Stimulated activated CD4-positive, alpha-beta T cell treated with anti-CD3 and anti-CD28 coated beads, Interleukin-1b, Interleukin-23, amount 100 ng/mL, for 4 hours (primary cell): ENCODE data around the gene ESRP2.

ENCODE experiments used
- DNase-seq, 2 donors: peaks; one replicate each; pipeline ENCODE4 v3.0.0-alpha.2; 2020; ENCODE audit warnings: low read depth in 2 of 2

The ESRP2 gene

DNA sequence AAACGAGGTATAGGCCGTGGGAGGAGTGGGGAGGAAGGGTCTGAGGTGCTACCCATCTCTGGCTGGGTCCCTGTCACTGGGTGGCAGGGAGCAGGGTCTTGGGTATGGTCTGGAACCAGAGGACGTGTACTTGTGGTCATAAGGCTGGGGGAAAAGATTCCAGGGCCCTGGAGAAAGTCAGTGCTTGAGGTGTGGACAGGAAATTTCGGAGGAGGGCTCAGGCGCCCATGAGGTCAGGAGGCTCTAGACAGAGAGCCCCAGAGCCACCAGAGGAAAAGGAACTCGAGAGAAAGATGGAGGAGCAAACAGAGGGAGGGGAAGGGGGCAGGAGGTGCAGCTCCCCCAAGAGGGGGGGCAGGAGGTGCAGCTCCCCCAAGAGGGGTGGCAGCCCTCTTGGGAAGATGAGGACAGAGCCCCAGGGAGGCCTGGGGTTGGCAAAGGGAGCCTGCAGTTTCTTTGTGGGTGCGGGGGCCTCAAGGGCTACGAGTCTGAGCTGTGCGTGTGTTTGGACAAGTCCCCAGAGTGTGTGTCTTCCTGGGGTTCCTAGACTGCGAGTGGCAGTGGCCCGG, 27.7 kb upstream of the ESRP2 start:
- DNase-seq = no peak

DNA sequence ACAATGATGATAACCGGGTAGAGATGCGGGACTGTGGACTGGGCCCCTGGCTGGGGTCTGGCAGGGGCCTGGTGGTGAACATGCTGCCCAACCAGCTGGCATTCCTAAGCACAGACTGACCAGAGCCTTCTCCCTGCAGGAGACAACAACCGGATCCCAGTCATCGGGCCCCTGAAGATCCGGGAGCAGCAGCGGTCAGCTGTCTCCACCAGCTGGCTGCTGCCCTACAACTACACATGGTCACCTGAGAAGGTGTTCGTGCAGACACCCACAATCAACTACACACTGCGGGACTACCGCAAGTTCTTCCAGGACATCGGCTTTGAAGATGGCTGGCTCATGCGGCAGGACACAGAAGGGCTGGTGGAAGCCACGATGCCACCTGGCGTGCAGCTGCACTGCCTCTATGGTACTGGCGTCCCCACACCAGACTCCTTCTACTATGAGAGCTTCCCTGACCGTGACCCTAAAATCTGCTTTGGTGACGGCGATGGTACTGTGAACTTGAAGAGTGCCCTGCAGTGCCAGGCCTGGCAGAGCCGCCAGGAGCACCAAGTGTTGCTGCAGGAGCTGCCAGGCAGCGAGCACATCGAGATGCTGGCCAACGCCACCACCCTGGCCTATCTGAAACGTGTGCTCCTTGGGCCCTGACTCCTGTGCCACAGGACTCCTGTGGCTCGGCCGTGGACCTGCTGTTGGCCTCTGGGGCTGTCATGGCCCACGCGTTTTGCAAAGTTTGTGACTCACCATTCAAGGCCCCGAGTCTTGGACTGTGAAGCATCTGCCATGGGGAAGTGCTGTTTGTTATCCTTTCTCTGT, 23.3 kb upstream of the ESRP2 start:
- no peak for DNase-seq

- DNase-seq = no peak
Measured at GRCh38 chr16:68257906-68258800, 22.2 kb upstream of the ESRP2 start.

GRCh38 chr16:68257251-68257905, 21.5 kb upstream of the ESRP2 start:
- DNase-seq = no peak

GRCh38 chr16:68255712-68256111, 19.8 kb upstream of the ESRP2 start:
- no peak for DNase-seq

- DNase-seq = no peak
Measured at GRCh38 chr16:68253721-68254120, 17.8 kb upstream of the ESRP2 start.

DNA sequence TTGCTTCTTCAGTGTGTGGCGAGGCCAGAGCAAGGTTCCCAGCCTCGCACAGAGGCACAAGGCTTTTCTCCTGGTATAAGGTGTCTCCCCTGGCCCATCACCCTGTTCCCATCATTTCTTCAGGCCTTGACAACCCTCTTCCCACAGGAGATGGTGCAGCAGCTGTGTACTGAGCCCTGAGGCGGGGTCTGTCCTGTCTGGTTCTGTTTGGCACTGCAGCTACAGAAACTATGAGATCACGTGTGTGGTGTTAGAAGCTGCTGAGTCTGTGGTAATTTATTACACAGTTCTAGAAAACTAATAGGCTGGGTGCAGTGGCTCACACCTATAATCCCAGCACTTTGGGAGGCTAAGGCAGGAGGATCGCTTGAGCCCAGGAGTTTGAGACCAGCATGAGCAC, 16.5 kb upstream of the ESRP2 start:
- DNase-seq = no peak

- no peak for DNase-seq
Measured at GRCh38 chr16:68251832-68252231, 15.9 kb upstream of the ESRP2 start.

DNA sequence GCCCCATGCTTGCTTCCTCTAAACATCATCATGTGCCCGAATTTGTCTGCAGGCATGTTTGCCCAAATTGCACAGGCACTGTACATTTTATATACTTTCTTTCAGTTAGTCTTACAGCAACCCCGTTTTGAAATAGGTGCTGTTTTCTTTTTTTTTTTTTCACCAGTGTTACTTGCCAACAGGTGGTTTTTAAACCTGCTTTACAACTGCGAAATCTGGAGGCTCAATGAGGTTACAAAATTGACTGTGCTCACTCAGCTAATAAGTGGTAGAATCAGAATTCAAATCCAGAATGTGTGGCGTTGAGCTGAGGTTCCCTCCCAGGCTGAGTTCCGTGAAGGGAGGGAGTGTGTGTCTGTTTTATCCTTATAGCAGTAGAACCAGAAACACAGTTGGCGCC, 15.0 kb upstream of the ESRP2 start:
- no peak for DNase-seq

DNA sequence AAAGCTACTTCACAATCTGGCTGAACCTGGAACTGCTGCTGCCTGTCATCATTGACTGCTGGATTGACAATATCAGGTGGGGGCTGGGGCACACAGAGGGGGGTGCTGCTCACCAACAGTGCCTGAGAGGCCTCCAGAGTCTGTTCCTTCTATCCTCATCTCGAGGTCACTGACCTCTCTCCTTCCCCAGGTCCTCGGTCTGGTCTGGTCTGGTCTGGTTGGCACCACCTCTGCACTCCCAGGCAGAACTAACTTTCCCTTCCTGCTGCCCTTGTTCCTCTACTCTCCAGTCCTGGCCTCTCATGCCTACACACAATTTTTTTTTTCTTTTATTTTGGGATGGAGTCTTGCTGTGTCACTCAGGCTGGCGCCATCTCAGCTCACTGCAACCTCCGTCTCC, 13.4 kb upstream of the ESRP2 start:
- no peak for DNase-seq

- no peak for DNase-seq
Measured at GRCh38 chr16:68247932-68248331, 12.0 kb upstream of the ESRP2 start.

DNA sequence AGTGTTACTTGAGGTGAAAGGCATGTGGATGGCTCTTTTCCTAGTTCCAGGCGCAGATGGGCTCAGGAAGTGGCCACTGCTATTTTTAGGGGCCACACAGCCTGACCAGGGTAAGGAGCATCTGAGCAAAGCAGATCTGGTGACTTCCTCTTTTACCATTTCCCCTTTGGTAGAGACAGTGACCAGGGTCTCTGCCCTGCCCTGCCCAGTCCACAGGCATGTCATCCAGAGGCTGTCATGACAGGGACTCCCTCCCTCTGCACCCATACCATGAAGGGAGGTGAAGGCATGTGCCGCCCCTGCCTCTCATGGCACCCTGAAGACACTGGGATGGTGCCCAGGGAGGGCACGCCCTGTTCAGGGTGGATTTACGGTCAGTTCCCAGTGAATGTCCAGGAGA, 11.5 kb upstream of the ESRP2 start:
- DNase-seq = no peak

DNA sequence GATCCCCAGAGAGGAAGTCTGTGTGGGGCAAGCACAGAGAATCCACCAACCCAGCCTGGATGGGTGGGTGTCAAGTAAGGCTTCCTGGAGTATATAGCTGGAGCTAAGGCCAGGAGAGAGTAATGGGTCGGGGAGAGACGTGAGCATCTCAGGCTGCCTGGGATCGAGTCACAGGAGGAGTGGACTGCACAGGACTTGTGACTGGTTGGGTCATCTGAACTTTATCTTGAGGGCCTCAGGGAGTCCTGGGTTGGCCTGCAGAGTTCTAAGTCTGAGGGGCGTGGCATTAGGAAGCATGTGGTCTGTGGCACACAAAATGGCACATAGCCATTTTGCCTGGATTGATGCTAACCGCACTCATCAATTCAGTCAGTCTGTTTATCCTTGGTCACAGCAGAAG, 10.7 kb upstream of the ESRP2 start:
- no peak for DNase-seq

GRCh38 chr16:68246121-68246520, 10.2 kb upstream of the ESRP2 start:
- DNase-seq = no peak

GRCh38 chr16:68244903-68245853, 9.3 kb upstream of the ESRP2 start, which contains the start of gene PLA2G15:
Gene PLA2G15 (plus strand): TSS chr16:68245373. CDS start chr16:68245427, 54 bp downstream.
- DNase-seq = peak; percentile 97

GRCh38 chr16:68244481-68244902, 8.6 kb upstream of the ESRP2 start:
- DNase-seq = no peak

GRCh38 chr16:68242926-68243858, 7.3 kb upstream of the ESRP2 start:
- no peak for DNase-seq

DNA sequence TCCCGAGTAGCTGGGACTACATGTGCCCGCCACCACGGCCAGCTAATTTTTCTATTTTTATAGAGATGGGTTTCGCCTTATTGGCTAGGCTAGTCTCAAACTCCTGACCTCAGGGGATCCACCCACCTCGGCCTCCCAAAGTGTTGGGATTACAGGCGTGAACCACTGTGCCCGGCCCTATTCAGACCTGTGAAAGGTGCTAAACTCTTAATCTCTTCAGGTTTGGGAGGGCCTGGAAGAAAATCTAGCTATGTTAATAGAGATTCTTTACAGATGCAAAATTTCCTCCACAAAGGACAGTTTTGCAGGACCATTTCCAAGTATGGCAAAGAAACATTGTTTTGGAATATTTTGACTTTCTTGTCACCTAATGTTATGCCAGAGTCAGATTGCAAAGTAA, 6.2 kb upstream of the ESRP2 start:
- no peak for DNase-seq

DNA sequence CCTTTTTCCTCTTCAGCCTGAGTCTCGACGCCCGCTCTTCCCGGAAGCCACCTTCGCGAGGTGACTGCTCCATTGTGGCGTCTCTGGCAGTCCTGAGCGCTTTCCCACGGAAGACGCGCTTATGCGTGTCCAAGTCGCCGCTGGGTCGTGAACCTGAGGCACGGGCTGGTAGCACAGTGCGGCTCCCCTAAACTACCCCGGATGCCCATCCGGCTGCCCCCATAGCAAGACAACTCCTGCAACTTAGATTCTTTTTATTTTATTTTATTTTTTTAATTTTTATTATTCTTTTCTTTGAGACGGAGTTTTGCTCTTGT, 2.1 kb upstream of the ESRP2 start:
- DNase-seq = no peak
